Motor neuron (in vitro differentiated cells): ENCODE results near the gene SRCIN1. TPM values are rescaled to one million over a fixed set of nuclear protein-coding genes. Genes with fewer than 3 reads are reported as not detected.
"Not testable (repeated sequence)": the region's sequence is repeated elsewhere in the genome, so short reads cannot be mapped to it uniquely, and the experiment has no call there.

ENCODE experiments used
- ATAC-seq, 8 experiments: fragments of 200-7000 bp; cut with Tn5 transposase; replicated peaks in 6 of 8; 2 replicates each; pipeline ENCODE4 v1.8.0; 2021; ENCODE audit warnings: mild to moderate bottlenecking in 8 of 8, moderate library complexity in 8 of 8
- H3K27ac ChIP-seq, 2 donors: fragments of 250-450 bp; sonication (Bioruptor Pico); 2 replicates each; pipeline ENCODE4 v1.9.0; 2021; ENCODE audit warnings: antibody characterized with exemption in 2 of 2, mild to moderate bottlenecking in 2 of 2, moderate library complexity in 1 of 2
- H3K4me1 ChIP-seq, 2 donors: fragments of 250-450 bp; sonication (Bioruptor Pico); replicated peaks in 1 of 2; 2 replicates each; pipeline ENCODE4 v1.6.1; 2021; ENCODE audit warnings: antibody characterized with exemption in 2 of 2, mild to moderate bottlenecking in 2 of 2, moderate library complexity in 1 of 2
- H3K4me3 ChIP-seq, 5 donors: fragments of 250-450 bp; sonication (Bioruptor Pico); 2 replicates each; pipeline ENCODE4 v1.9.0; 2021; ENCODE audit warnings: antibody characterized with exemption in 5 of 5, mild to moderate bottlenecking in 5 of 5, moderate library complexity in 4 of 5
- WGBS, 10 experiments: fragments of 450-650 bp; shearing (Covaris generic); methylation state at CpG; one replicate each; pipeline ENCODE4 v1.0.0; 2022; 5-methylcytosine and 5-hydroxymethylcytosine counted together
- in situ Hi-C, 9 experiments: fragments of 400-800 bp; cut with MboI; loops; one replicate each; pipeline ENCODE4 v1.15.0; 2021; ENCODE audit warnings: low sequenced_read_pairs in 9 of 9, low pct_unique_long_range_greater_than_20kb in 2 of 9; ENCODE audit not compliant: unreplicated experiment in 9 of 9
- total RNA-seq, 8 experiments: library from RNA; unstranded; fragments of 300-600 nt; gene quantifications; 2 replicates each; pipeline versions ENCODE4 v1.2.3 to v1.2.4, GENCODE V29; 2022

The SRCIN1 gene
- total RNA-seq, 8 experiments from 2014 or later = 0.71 to 21.2 (median 14.9) TPM

DNA sequence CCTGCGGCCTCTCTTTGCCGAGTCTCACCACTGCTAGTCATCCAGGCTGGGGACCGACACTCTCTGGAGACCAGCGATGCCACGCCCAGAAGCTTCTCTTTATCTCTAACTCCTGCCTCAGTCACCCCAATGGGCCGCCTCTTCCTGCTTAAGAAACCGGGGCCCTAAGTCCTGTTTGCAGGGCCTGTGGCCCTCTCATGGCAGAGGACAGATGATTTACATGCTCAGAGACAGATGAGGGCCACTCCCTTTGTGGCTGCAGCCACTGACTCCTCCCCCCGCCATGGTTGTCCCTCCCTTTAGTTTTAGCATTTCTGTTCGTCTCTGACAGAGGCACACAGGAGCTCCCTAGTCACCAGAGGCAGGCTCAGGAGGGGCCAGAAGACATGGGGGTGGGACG, 106.5 kb downstream of the SRCIN1 start:
- H3K27ac ChIP-seq, ATAC-seq, H3K4me1 ChIP-seq, H3K4me3 ChIP-seq: not testable (repeated sequence)
- no CpG with 5 or more reads among the region's 10 CpGs for WGBS, 10 experiments
- in situ Hi-C loops = loop anchor here in 1 of 9 experiments (10.0 kb wide), 1 partner anchor 166 kb away; no protein-coding TSS in a partner anchor

GRCh38 chr17:38498353-38498752, 107.4 kb downstream of the SRCIN1 start:
- no peak overlapping the region for H3K27ac ChIP-seq
- no peak for ATAC-seq
- no peak overlapping the region for H3K4me3 ChIP-seq
- in situ Hi-C loops = loop anchor here in 1 of 9 experiments (10.0 kb wide), 1 partner anchor 166 kb away; no protein-coding TSS in a partner anchor
- H3K4me1 ChIP-seq = no peaks in the 10 kb centered on the region
- WGBS, 10 experiments = 100% methylated on average over 2 of the region's 14 CpGs; no CpG with 5 or more reads in 8 of the 10 experiments

DNA sequence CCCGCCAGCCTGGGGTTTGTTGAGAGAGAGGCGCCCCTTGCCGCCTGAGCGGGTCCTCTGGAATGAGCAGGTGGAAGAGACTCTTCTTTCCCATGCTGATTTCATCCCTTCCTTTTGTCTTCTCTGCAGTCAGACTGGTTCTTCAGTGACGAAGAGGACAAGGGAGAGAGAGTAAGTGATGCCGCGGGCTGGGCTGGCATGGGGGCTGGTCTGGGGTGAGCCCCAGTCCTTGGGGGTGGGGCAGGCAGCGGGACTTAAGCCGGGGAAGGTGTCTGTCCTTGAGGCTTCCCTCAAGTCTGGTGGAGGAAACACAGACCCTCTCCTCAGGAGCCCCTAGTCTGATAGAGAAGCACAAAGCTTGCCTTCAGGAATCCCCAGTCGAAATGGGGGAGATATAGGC, 108.1 kb downstream of the SRCIN1 start:
- H3K4me3 ChIP-seq, ATAC-seq, H3K4me1 ChIP-seq, H3K27ac ChIP-seq: not testable (repeated sequence)
- WGBS, 10 experiments = 100% methylated on average over 1 of the region's 10 CpGs; no CpG with 5 or more reads in 9 of the 10 experiments
- in situ Hi-C loops = loop anchor here in 1 of 9 experiments (10.0 kb wide), 1 partner anchor 167 kb away; no protein-coding TSS in a partner anchor

GRCh38 chr17:38494152-38494551, 111.6 kb downstream of the SRCIN1 start:
- ATAC-seq, H3K4me3 ChIP-seq, H3K4me1 ChIP-seq, H3K27ac ChIP-seq: not testable (repeated sequence)
- WGBS, 10 experiments = 80 to 97% (median 89%) methylated on average over 1 to 15 of the region's 16 CpGs; no CpG with 5 or more reads in 6 of the 10 experiments
- in situ Hi-C loops = loop anchor here in 2 of 9 experiments (5.0 to 10.0 kb wide), 2 partner anchors 171 to 173 kb away; no protein-coding TSS in a partner anchor

GRCh38 chr17:38492067-38493040, 113.4 kb downstream of the SRCIN1 start:
- H3K4me3 ChIP-seq, H3K4me1 ChIP-seq, H3K27ac ChIP-seq: not testable (repeated sequence)
- in situ Hi-C loops = loop anchor here in 2 of 9 experiments (5.0 to 10.0 kb wide), 2 partner anchors 172 to 175 kb away; no protein-coding TSS in a partner anchor
- ATAC-seq = peak in 6 of 8 experiments; percentile 38 to 58 (median 52)
- WGBS, 10 experiments = 94 to 100% (median 100%) methylated on average over 1 to 5 of the region's 14 CpGs; no CpG with 5 or more reads in 7 of the 10 experiments

DNA sequence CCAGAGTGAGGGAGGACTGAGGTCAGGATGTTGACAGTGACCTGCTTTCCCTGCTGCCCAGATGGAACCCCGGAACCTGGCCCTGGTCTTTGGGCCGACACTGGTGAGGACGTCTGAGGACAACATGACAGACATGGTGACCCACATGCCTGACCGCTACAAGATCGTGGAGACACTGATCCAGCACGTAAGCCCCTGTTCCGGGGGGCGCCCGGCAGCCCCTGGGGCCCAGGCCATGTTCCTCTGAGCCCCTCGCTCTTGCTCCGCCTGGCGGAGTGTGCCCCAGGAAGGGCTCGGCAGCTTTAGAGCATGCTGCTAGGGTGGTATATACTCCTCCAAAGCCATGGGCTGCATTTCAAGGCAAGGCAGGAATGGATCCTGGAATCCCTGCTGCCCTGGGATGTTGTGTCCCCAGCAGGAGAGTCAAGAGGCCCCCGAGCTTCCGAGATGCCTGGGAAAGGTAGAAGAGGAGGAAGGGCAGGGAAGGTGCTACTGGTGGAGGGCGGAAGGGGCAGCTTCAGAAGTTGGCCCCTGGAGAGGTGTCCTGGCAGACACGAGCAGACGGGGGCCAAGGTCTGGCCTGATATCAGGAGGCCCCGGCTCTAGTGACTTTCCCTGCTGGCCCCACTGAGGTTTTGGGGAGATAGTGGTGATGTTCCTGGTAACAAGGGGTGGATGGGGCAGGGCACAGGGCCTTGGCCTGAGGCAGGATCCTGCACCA, 114.2 kb downstream of the SRCIN1 start:
- ATAC-seq = not testable (repeated sequence)
- in situ Hi-C loops = loop anchor here in 2 of 9 experiments (5.0 to 10.0 kb wide), 2 partner anchors 173 to 176 kb away; no protein-coding TSS in a partner anchor

DNA sequence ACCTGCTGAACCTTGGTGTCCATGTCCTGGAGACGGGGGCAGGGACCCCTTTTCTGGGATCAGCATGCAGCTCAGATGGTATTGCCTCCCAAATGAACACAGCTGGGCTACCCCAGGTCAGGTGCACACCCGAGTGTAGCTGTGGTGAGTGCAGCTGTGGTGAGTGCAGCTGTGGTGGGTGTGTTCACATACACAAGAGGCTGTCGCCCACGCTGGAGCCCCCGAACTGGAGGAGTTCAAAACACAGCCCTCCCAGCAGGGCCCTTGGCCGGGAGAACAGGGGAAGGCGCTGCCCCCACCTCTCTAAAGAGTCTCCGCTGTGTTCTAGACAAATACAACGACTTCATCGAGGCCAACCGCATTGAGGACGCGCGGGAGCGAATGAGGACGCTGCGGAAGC, 116.0 kb downstream of the SRCIN1 start:
- not testable (repeated sequence) for ATAC-seq, H3K27ac ChIP-seq, H3K4me3 ChIP-seq, H3K4me1 ChIP-seq
- in situ Hi-C loops = loop anchor here in 2 of 9 experiments (5.0 to 10.0 kb wide), 2 partner anchors 175 to 178 kb away; no protein-coding TSS in a partner anchor
- WGBS, 10 experiments = 83% methylated on average over 7 of the region's 17 CpGs; no CpG with 5 or more reads in 9 of the 10 experiments

More for the DNA sequence above, 114.2 kb downstream of the SRCIN1 start:
- 80 to 100% (median 100%) methylated on average over 1 to 6 of the region's 19 CpGs; no CpG with 5 or more reads in 5 of the 10 experiments for WGBS, 10 experiments
- not testable (repeated sequence) for H3K4me1 ChIP-seq, H3K27ac ChIP-seq, H3K4me3 ChIP-seq

DNA sequence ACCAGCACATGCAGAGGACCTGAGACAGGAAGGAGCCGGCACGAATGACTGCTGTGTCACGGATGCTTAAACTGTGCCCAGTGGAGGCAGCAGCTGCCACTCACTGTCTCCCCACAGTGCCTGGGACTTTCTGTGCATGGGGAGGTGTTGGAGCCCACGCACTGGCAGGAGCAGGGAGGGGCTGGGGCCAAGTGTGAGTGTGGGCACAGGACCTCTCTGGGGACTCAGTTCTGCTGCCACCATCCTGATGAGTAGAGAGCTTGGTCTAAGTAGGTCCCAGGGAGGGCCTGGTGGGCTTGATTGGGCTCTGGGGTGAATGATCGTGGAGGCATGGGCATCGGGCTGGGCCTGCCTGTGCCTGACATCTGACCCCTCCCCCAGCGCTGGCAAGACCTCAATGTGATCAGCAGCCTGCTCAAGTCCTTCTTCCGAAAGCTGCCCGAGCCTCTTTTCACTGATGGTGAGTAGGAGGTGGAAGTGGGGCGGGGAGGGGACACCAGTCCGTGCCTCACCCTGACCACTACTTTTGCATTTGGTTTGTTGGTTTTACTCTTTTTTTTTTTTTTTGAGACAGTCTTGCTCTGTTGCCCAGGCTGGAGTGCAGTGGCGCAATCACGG, 120.0 kb downstream of the SRCIN1 start:
- H3K4me3 ChIP-seq, H3K4me1 ChIP-seq, in situ Hi-C loops, H3K27ac ChIP-seq: not testable (repeated sequence)
- WGBS, 10 experiments = 20 to 90% (median 68%) methylated on average over 1 to 3 of the region's 13 CpGs; no CpG with 5 or more reads in 6 of the 10 experiments
- ATAC-seq = peak in 1 of 8 experiments; percentile 23

DNA sequence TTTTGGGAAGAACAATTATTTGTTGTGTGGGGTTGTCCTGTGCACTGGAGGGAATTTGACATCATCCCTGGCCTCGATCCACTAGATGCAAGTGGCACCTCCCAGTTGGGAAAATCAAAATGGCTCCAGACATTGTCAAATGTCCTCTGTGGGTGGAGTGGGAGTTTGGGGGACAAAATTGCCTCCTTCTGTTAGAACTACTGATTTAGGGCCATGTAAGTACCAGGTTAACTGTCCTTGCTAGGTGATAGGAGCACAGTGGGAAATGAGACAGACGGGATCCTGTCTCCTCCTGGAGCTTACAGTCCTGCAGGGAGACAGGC, 120.6 kb downstream of the SRCIN1 start:
- peaks cover 0 to 6% of the 10 kb centered on the region in 2 donors for H3K4me1 ChIP-seq
- no peak for ATAC-seq
- WGBS, 10 experiments = 0 to 100% (median 31%) methylated on average over 1 to 2 of the region's 2 CpGs; no CpG with 5 or more reads in 6 of the 10 experiments
- no peak overlapping the region for H3K4me3 ChIP-seq
- in situ Hi-C loops = no loop called here
- no peak overlapping the region for H3K27ac ChIP-seq

GRCh38 chr17:38484242-38485145, 121.3 kb downstream of the SRCIN1 start:
- ATAC-seq = peak; percentile 85 to 99 (median 98)
- 0 to 65% (median 8%) methylated on average over 2 to 7 of the region's 21 CpGs; no CpG with 5 or more reads in 7 of the 10 experiments for WGBS, 10 experiments
- H3K27ac ChIP-seq, H3K4me1 ChIP-seq, H3K4me3 ChIP-seq: not testable (repeated sequence)
- in situ Hi-C loops = loop anchor here in 1 of 9 experiments (5.0 kb wide), 1 partner anchor 42 kb away; no protein-coding TSS in a partner anchor

DNA sequence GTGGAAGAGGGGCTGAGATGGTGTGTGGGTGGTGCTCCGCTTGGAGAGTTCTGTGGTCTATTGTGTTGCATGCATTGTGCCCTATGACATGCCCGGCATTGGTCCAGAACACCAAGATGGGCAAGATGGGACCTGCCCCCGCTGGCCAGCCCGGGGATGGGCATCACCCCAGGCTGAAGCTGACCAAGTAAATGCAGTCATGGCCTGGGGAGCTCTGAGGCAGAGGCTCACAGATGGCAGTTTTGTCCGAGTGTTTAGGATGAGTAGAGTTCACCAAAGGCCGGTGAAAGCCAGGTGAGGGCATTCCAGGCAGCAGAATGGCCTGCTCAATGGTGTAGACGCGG, 123.1 kb downstream of the SRCIN1 start:
- not testable (repeated sequence) for ATAC-seq
- 100% methylated on average over 3 of the region's 8 CpGs; no CpG with 5 or more reads in 8 of the 10 experiments for WGBS, 10 experiments
- in situ Hi-C loops = loop anchor here in 1 of 9 experiments (5.0 kb wide), 1 partner anchor 40 kb away; no protein-coding TSS in a partner anchor

More for the DNA sequence above, 123.1 kb downstream of the SRCIN1 start:
- not testable (repeated sequence) for H3K4me1 ChIP-seq, H3K27ac ChIP-seq, H3K4me3 ChIP-seq
